ENCODE results near the gene WDR1.

Gene WDR1

DNA sequence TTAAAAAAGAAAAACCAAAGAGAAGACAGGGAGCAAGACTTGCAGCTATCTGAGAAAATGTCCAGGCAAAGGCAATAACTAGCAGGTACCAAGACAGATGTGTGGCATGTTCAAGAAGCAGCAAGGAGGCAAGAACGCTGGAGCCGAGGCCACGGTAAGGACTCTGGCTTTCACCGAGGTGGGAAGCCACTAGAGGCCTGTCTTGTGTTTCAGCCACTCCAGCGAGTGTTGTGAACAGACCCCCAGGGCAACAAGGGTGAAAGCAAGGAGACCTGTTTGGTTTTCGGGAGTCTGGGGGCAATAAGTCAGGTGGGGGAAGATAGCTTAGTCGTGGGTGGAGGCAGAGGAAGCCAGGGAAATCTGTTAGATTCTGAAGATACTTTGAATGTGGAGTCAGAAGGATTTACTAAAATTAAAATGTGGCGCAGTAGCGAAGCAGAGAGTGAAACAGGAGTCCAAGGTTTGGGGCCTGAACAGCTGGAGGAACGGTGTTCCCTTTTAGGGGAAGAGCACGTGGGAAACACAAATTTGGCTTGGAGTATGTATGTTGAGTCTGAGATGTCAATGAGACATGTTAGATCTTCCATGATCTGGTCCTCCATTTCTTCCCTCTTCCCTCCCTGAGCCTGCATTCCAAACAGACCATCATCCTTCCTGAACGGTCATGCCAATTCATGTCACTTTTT lies 3.1 kb downstream of the WDR1 start:
- DNase-seq = no peak

DNA sequence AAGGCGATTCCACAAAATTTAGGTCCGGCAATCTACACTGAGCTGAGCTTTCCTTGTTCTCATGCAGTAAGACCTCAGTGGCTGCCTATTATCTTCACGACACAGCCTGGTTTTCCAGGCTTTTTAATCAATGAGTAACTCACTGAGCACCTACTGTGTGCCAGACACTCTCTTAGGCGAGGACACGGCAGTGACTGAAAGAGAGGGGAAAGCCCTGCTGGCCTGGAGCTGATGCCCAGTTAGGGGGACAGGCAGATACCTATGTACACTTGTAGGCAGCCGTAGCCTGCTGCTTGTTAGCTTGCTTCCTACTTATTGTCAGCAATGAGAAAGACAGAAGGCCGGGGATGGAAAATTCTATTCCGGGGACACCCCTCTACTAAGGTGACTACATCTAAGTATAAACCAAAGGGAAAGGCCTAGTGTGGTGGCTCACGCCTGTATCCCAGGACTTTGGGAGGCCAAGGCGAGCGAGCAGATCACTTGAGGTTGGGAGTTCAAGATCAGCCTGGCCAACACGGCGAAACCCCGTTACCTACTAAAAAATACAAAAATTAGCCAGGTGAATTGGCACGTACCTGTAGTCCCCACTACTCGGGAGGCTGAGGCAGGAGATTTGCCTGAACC lies 3.8 kb downstream of the WDR1 start:
- DNase-seq = no peak

DNA sequence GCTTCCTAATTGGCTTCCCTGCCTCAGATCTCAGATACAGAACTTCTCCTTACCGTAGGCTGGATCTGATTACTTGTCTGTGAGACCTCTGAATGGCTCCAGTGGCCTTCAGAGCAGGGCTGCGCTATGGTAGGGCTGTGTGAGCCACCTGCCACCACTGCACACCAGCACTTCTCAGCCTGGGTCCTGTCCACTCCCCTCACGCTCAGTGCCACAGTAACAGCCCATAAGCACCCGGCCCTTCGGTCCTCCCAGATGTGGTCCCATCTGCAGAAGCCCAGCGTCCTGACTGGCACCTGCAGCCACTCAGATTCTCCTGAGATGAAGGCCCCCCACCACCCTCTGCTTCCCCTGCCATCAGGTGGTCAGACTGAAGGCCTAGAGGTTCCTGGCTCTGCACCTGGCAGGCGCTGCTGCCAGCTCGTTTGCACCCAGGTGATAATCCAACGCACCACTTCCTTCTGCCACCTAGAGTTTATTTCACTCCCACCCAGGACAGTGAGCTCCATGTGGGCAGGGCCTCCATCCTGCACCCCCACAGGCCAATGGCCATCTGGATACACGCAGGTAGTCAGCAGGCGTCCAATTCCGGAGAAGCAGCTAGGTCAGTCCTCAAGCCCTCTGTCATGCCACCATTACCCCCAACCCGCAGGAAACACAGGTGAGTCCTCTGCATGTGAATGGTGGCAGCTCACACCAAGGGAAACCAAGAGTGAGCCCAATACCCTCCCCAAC lies 5.4 kb downstream of the WDR1 start:
- DNase-seq = no peak

DNA sequence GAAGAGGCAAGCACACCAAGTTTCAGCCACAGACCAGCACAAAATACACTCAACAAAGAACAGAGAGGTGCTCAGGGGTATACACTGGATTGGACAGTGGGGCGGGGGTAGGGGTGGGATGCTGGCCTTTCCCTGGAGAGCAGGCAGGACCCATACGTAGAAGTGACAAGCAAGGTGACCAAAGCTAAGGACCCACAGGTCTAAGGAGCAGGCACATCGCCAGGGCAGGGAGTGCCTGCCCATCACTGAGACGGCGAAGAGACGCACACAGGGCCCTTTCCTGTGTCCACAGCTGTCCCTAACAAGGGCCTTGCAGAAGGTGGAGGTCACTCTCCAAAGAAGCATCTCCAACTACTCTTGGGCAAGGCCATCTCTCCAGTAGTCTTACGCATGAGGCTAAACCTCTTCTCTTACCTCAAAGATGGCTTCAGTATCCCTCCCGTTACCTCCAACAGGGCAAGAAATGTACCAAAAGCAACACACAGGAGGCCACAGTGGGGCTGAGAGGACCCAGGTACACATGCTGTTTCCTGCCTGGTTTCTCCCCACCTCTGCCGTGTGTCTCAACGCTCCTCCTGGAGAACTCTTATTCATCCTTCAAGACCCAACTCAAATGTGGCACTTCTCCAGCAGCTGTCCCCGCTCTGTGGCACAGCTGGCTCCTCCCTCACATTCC lies 6.5 kb downstream of the WDR1 start:
- DNase-seq = no peak

DNA sequence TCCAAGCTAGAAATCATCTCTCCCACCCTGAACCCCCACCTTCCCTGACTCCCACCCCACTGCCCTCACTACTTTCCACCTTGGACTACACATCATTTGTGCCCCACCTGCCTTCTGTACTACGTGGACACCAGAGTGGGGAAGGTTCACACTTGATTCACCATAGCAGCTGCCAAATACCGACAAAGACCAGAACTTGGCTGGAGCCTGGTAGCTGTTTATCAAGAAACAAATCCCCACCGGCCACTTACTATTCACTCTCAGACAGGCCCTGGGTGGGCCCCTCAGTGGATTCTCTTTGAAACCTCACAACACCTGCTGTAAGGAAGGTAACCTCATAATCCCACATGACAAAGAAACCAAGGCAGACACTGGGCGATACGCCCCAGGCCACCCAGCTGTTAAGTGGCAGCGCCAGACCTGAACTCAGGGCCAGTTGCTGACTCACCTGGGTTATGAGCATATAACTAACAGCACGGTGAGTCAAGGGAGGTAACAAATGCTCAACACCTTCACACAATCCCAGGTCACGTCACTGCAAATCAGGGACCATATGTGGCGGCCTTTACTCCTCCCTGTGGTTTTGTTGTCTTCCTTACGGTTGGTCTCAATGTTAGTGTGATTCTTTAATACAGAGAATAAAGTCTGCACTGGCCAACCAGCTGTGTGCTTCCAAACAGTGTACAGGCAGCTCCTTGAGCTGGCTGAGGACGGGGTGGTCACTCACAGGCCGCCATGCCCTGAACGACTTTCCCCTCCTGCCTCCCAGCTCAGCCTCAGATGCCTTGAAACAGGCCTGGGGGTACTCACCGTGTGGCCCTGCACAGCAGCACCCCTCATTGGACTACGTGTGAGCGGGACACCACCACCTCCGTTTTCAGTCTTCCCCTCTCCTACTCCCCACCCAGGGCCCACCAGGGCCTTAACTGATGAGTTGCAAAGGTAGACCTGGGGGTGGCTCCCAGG lies 7.5 kb downstream of the WDR1 start:
- DNase-seq = no peak

DNA sequence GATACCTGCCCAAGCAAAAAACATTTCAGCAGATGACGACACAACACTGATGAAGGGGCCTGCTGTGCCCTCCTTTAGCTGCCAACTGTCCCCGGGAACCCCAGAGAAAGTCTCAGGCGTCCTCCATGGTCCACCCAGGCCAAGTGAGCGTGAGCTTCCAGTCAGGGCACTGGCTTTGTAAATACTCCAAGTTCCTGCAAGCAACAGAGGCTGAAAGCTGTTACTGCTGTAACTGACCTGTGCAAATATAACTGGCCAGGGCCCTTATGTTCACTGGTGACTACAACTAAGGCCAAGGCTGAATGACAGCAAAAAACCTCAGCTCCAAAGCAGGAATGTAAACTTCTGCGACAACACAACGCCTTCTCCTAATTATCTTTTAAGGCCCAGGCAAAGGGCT lies 8.2 kb downstream of the WDR1 start:
- no peak for DNase-seq

DNA sequence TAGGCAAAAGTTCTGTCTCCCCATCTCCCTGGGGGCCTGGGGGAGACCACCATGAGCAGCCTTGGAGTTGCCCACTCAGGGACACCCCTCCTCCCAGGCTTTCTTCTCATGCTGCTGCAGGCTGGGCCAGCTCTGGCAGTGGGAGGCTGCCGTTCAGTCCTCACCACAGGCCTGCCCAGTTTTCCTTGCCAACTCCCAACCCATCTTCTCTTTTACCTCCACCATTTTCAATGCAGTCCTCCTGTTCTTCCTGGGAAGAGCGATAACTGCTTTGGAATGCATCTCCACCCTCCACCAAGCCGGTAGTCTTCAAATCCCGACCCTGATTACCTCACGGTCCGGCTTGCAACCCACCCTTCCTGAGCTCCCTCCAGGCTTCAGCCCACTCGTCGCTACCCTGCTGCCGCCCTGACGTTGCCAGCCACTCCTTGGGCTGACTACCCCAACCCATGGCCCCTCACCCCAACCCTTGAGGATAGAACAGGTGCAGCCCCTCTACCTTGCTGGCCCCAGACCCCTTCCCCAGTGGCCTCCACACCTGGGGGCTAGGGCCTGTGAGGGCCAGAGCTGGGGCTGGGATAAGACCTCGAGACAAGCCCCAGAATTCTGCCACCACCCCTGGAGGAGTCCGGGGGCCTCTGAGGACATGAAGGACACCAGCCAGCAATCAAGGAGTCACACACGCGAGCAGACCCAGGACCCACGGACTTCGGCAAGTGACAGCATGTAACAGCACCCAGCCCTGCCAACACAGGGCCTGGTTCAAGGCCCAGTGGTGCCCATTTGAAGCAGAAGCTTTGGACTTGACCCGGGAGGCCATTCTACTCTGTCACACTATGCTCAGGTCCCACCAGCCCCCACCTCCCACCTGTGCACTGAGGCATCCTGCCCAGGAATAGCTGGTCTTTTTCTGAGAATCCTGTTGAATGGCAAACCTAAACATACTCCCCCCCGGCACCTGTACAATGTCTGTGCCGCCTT lies 9.2 kb downstream of the WDR1 start:
- no peak for DNase-seq

DNA sequence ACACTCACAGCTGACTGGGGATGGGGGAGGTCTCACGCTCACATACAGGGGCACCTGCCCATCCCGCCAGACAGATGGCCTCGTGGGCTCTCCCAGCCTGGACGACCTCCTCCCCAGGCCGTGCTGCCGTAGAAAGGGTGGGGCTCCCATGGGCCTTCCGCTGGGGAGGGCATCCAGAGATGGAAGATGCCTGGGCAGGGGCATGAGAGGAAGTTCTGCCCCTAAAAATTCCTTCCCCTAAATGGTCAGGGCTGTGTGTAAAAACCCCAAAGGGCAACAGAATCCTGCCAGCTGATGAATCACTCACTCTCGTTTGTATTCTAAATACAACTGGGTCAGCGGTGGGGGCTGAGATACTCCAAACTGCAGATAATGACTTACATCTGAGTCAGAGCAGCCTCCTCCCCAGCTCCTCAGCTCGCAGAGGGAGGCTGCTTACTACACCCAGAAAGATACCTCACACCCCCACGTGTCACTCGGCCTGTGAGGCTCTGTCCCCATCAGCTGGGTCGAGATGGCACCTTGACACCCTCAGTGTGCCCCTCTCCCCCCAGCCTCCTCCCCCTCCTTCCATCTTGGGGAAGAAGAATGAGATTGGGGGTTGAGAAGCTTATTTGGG lies 10.1 kb downstream of the WDR1 start:
- no peak for DNase-seq

DNA sequence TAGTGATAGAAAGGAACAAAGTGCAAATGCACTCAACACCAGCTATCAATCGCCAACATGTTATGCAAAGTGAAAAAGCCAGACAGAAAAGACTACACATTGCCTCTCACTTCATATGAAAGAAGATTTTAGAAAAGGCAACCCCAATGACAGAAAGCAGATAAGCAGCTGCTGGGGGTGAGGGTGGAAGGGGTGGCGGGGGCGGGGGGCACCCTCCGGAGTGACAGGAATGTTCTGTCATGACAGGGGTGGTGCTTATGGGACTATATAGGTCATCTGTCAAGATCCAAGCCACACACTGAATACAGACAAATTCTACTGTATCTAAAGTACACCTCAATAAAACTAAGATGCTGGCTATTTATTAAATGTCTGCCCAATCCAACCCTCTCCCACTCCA lies 10.7 kb downstream of the WDR1 start:
- no peak for DNase-seq

DNA sequence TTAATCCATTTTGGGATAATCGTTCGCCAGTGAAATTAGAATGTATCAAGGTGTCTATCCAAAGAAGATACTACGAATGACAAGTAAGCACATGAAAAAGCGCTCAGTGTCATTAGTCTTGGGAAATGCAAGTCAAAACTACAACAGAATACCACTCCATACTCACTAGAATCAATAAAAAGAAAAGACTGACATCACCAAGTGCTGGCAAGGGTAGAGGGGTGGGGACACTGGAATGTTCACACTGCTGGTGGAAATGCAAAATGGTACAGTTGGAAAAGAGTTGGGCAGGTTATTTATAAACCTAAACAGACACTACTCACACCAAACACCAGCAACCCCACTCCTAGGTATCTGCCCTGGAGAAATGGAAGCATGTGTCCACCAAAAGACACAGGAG lies 11.2 kb downstream of the WDR1 start:
- no peak for DNase-seq

DNA sequence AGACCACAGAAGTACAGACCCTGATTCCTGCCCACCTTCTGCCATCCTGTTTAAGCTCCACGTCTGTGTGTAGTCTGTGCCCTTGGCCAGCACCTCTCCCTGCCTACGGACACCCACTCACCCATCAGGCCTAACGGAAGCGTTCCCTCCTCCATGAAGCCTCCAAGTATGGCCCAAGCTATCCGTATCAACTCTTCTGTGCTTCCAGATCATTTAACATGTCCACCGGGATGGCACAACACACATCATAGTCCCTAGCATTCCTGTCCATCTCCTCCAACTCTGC lies 11.7 kb downstream of the WDR1 start:
- DNase-seq = no peak

DNA sequence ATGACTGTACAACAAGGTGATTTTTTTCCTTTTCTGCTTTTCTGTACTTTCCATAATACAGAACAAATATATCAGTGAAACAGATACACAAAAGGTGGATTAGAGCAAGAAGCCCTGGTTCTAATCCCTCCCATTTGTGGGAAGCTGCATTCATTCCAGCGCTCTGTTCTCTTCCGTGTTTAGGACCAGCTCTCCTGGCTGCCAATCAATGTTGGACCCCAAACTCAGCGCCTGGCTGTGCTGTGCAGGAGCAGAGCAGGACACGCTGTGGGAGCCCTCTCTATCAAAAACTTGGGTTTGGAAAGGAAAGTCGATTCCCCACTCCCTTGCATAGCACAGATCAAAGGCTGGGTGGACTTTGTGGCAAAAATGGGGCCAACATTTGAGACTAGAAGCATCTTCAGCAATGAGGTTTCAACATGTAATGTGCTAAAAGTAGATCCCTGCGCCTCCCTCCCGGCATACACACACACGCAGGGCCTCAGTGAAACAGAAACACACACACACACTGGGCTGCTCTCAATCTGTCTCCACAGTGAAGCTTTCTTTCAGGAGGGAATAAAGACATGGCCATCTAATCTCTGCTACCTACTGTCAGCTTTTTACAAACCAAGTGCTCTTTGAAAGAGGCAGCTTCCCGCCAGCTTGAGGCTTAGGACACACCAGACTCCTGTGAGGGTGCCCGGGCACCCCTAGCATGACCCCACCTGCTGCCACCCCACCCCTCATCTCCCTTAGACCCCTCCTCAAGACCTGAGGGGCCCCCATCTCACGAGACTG lies 12.2 kb downstream of the WDR1 start:
- DNase-seq = no peak

DNA sequence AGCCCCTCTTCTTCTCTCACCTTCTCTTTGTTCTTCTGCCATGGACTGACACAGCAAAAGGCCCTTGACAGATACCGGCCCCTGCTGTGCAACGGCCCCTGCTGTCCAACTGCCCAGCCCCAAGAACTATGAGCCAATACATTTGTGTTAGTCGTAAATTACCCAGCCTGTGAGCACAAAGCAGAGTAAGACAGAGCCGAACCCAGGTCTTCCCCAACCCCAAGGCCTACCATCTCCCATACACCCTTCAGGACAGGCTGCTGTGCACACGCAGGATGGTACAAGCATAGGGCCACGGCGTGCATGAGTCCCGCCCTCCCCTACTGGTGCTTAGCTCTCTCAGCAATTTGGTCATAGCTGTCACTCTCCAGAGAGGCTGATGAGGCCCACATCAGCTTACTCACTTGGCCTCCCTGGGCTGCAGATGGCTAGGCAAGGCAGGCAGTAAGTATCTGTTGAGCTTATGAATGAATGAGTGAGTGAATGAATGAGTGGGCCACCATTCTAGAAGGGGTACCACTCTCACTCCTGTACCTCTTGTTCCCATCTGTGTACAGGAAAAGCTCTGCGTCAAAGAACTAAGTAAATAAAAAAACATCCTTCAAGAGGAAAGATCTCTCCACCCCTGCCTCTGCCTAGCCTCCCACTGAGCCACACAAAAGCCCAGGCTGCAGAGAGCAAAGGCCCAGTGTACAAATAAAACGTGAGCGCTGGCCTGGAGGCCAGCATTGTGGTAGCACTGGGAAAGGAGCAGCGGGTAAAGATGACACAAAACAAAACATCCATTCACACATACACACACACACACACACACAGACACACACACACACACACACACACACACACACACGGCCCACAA lies 13.9 kb downstream of the WDR1 start:
- DNase-seq = no peak

DNA sequence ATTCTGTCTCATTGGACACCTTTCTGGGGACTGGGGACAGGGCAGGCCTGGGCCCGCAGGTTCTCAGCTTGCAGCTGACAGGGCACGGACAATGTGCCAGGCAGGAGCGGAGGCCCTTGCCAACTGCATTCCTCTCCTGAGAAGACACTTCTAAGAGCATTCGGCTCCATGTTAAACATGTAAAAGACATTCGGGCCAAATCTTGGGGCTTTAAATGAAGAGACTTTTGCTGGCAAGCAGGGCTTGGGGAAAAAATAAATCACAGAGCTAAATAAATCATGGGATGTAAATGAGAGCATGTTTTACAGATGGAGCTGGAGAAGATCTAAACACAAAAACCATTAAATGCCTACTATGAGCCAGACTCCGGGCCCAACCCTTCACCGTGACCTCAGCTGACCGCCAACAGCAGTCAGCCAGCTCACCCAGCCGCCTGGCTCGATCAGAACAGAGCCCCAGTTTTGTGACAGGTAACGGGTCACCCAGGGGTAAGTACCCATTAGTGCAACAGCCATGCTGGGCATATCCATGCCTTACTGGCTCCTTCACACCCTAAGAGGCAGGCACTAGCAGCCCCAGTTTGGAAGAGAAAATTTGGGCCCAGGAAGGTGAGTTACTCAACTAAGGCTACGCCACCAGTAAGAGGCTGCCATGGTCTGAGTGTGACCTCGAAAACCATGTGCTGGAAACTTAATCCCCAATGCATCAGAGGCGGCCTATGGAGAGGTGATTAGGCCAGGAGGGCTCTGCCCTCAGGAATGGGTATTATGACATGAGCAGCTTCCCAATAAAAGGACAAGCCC lies 14.7 kb downstream of the WDR1 start:
- DNase-seq = no peak

DNA sequence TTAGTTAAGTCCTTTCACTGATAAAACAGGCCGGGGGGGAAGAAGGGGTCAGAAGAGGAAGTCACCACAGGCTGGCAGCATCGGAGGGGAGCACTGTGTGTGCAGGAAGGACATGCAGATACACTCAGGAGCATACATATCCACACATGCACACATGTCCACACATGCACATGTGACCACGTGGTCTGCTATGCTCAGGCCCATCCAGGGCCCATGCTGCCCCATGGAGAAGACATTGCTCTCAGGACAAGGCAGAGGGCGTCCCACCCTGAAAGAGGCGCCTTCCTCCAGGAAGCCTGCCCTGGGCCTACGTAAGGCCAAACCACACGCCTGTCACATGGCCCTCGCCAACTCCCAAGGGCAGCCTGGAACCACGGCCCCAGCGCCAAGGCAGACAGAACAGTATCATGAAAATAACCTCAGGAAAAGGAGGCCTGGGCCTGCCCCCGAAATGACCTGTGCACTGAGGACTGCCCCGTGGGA lies 15.8 kb downstream of the WDR1 start:
- no peak for DNase-seq

DNA sequence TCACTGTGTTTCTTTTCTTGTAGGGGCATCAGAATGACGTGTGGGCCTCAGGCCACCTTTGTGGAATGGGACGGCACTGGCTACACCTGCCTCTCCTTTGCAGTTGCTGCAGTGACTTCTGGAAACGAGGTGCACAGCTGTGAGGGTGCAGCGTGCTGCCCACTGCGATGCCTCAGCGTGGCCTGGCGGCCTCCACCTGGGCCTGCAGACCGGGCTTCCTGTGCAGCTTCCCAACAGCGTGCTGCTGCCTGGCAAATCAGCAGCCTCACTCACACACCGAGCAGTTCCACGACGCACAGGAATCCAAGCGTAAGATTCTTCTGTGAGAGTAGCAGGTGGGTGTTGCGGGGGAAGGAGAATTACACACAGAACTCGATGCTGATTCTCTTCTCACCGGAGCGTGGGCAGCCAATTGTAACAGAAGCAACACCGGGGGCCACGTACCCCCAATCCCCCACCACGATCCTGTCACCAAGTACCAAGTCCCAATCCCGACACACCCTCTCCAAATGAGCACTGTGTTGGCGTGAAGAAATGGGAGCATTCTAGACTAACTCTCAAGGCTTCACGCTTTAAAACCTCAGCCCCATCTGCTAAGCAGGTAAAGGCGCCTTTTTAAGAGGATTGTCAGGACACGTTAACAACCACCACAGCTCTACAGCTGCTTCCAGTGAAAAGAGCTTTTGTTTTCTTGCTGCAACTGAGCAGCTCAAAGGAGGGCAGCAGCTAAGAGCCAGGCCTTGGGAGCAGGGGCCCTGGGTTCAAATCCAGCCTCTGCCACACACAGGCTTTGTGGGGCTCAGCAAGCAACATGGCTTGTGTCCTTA lies 16.9 kb downstream of the WDR1 start:
- no peak for DNase-seq

DNA sequence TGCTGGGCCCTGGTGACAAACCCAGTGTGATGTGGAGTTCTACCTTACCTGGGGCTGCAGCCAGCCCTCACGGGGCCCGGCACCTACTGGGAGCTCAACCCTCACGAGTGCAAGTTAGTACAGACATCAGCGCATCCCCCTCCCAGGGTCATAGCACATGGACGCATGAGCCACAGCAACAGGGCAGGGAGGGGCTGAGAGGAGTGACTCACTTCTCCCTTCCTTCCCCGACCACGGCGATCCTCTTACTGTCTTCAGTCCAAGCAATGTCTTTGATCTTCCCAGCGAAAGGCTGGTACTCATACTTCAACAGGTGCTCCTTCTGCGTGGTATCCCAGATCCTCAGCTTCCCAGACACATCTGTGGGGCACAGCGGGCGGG lies 17.8 kb downstream of the WDR1 start:
- DNase-seq = no peak
